GM19452 (cell line): ENCODE data around the gene HOMER2.
"Not testable (repeated sequence)": the region's sequence is repeated elsewhere in the genome, so short reads cannot be mapped to it uniquely, and the experiment has no call there.

Experiments used
- ATAC-seq: cut with Tn5 transposase; IDR thresholded peaks from one replicate; pipeline ENCODE4 v1.9.1; 2021; ENCODE audit not compliant: unreplicated experiment

Gene HOMER2

GRCh38 chr15:82900511-82901060, 51.9 kb downstream of the HOMER2 start:
- no peak for ATAC-seq

DNA sequence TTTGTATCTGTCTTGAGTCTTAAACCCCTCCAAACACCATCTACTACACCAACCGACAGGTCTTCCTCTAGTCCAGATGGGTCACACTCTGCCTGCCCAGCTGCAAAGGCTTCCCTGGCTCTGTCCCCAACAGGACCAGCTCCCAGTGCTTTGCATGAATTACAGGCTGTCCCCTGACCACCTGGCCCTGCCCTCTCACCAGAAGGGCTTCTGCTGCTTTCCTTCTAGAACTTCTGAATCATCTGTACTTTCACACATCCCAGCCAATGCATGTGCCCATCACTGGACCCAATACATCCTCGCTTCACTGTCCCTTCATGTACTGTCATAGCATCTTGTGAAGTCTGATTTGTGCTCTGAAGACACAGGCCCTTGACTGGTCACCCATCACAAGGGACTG, 53.6 kb downstream of the HOMER2 start:
- no peak for ATAC-seq

DNA sequence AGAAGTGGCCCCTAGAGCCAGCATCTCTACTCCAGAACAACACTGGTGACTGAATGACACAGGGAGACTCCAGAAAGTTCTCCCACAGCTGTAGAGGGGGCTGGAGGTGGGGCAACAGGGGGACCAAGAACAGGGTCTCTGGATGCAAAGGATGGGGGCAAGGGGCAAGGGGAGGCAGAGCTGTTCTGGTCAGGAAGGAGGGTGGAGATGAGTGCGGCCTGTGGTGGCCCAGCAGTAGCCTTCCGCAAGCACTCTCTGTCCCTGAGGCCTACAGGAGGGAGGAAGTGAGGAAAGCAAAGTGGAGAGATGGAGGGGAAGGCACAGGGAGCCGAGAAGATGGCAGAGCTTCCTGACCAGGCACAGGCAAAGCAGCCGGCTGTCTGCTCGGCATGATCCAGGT, 56.5 kb downstream of the HOMER2 start:
- no peak for ATAC-seq

DNA sequence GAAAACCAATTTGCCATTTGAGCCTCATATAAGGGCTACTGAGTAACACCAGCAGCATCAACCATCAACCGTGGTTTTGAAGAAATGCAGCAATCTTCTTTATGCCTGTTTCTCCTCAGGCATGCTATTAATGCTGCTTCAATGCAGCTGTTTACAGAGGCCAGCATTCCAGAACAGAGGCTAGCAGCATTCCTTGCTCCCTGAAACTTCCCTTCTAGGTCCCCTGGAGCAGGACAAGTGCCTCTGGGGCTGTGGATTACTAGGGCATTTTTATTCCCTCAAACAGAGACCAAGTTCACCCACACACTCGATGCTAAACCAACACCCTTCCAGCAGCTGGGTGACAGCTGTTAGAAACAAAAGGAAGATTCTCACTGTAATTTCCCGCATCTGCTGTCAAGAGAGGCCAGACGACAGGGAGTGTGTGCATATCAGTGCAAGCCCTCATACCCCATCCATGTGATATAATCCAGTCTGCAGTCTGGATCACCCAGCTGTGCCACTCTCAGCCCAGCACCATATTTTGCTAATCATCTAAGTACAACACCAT, 57.5 kb downstream of the HOMER2 start:
- ATAC-seq: no peak

- ATAC-seq: not testable (repeated sequence)
Observed at GRCh38 chr15:82893473-82893872, 59.0 kb downstream of the HOMER2 start.

DNA sequence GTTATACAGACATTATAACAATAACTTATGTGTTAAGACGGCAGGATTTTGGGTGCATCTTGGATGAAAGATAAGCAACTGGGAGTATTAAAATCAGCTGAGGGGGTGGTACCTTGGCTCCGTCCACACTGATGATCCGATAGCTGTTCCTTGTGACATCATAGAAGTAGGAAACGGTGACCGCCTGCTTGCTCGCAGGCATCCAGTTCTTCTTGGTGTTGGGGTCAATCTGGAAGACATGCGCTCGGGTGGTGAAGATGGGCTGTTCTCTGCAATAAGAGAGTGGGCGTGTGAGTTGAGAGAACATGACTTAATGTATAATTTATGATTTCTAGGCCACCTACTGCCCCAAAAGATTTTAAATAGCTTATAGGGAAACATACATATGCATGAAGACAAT, 59.9 kb downstream of the HOMER2 start:
- no peak for ATAC-seq

DNA sequence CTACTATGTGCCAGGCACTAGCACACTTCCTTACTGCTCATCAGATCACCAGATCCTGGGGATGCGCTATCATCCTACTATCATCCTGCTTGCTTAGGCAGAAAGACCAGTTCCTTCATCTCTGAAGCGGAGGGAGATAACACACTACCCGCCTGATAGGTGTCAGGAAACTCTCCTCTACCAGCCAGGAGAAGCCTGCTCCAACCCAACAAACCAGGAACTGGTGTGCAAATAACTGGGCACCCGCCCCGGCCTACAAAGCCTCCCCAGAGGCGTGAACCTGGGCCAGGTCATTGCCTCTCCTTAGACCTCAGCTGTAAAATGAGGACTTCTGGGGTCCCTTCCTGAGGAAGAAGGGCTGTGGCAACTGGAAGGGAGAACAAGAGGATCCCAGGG, 61.5 kb downstream of the HOMER2 start:
- no peak for ATAC-seq

DNA sequence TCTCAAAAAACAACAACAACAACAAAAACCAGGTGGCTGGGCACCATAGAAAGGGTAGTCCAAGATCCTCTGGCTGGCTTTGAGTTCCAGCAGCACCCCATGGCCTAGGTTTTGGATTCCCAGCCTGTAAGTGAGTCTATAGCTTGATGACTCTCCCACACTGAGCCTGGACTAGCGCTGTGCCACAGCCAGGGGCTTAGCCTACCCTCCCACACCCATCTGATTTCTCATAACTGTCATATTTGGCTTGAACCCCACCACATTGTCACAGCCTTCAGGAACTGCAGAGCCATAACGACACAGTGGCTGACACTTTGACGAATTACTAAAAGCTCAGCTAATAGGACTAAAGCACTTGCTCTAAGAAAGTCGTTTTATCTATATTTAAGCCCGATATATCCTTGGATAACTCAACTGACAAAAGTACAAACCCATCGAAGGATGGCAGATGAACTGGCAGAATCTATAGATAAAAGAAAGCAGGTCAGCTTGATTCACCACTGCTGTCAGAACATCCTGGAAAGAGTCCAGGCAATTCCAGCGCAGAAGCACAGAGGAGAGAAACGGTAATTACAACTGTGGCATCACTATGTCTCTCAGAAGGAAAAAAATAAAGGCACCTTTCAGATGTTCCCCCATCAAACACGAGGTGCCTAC, 62.1 kb downstream of the HOMER2 start:
- no peak for ATAC-seq

GRCh38 chr15:82882273-82882928, 70.1 kb downstream of the HOMER2 start:
- no peak for ATAC-seq

DNA sequence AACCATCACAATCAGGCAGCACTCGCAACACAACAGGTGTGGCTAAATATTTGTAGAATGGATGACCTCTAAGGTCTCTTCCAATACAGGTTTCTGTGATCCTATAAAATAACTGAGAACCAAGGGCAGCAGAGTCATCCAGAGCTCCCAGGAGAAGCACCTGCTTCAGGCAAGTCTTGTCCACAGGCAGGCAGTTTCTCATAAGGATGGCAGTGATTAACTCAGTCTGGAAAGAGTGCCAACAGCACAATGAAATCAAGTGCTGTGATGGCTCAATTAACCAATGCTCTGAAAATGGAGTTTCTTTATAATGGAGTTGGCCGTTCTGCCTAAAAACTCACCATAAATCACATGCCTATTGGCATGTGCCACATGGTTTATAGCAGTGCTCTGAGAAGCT, 70.8 kb downstream of the HOMER2 start:
- ATAC-seq: no peak

- no peak for ATAC-seq
Observed at GRCh38 chr15:82880704-82881103, 71.8 kb downstream of the HOMER2 start.

- no peak for ATAC-seq
Observed at GRCh38 chr15:82878325-82878724, 74.2 kb downstream of the HOMER2 start.

- no peak for ATAC-seq
Observed at GRCh38 chr15:82877825-82878224, 74.7 kb downstream of the HOMER2 start.

DNA sequence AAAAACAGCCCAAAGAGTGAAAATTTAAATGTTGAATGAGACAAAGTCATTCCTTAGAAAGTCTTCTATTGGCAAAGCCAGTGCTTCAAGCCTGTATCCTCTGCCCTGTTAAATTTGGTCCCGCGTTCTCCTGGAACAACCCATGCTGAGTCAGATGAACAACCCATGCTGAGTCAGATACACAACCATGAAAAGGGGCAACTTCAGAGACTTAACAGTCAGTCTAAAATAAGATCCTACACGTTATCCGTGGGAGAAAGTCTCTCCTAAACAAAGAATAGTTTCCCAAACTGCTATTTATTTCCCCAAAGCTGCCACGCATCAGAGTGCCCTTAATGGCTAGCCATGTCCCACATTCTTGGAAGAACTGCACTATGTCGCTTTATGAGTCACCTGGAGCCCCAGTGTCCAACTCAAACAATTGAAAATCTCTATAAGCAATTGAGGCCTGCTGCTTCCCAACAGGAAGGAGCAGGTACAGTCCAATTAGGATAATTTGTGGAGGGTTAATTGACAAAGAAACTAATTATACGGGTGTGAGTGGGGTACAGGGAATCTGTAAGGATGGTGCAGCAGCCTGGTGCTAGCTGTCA, 77.0 kb downstream of the HOMER2 start:
- ATAC-seq: no peak

- ATAC-seq: no peak
Observed at GRCh38 chr15:82874961-82875360, 77.6 kb downstream of the HOMER2 start.

DNA sequence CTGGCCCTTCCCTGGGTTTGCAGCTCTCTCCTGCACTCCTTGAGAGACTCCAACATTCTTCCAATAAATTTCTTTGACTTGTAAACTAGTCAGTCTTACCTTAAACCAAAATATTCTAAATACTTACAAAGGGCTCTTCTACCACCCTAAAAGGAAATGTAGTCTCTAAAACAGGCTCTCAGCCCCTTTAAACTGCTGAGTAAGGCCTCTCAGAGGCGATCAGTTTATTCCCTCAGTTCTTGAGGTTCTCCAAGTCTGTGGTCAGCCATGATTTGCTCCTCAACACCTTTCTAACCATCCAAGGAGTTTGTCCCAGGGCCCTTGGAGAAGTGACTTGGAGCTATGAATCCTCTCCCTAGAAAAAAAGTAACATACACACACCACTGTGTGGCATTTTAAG, 78.3 kb downstream of the HOMER2 start:
- no peak for ATAC-seq

GRCh38 chr15:82873000-82873680, 79.4 kb downstream of the HOMER2 start:
- ATAC-seq: no peak

GRCh38 chr15:82871832-82872484, 80.6 kb downstream of the HOMER2 start:
- ATAC-seq: no peak

- ATAC-seq: no peak
Observed at GRCh38 chr15:82871358-82871757, 81.2 kb downstream of the HOMER2 start.

DNA sequence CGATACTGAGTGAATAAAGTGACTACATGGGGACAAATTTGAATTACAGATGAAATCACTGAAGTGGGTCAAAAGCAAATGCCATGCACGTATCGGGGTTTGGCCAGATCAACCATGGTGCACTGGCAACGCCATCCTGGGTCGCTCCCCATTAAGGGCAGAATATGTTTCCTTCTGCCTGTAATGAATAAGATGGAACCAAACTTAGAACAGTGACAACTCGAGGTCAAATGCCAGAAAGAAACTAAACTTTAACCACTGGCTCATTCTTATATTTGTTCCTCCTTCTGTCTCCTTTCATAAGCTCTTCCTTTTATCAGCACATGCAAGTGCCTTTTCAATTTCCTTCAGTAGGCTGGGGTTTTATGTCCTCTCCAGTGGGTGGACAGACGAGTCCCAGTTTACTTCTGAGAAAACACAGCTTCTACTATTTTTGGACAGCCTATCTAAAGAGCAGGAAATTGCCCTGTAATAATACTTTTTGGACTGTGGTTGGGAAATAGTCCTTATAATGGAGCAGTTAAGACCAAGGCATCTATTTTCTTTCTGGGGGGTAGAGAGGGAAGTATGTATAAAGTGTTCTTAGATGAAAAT, 81.7 kb downstream of the HOMER2 start:
- ATAC-seq: no peak
